Measurements from ENCODE around the gene RAD51B. TPM values are rescaled to one million over a fixed set of nuclear protein-coding genes. Genes with fewer than 3 reads are reported as not detected.
A peak's percentile ranks its signal among the peaks of the same experiment; 100 is the strongest.

Gene RAD51B
- total RNA-seq, 1 experiment from 2014 or later: 20.0 TPM

DNA sequence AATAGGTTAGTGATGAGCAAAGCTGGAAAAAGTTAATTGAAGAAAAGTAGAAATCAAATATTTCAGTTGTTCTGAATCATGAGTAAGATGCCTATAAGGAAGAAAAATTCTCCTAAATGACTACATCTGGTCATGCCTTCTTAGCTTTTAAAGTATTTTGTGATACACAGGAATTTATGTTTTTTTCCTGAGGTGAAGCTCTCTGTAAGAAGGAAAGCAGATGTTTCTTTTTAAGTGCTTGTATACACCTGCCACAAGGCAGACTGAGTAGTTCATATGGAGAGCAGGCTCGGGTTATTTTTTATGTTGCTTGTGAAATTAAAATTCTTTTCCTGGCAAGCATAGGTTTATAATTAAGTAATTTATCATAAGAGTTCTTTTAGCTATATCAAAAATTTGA is 275.2 kb downstream of the RAD51B start:
- intact Hi-C loops (cut with micrococcal nuclease): no loop called here
- no peak for ATAC-seq

More for the DNA sequence above, 275.2 kb downstream of the RAD51B start:
- H3K4me2 ChIP-seq (ENCODE audit: low read length): no peak overlapping the region
- H3K9ac ChIP-seq (ENCODE audit: low read length): no peak overlapping the region
- H2AFZ ChIP-seq (ENCODE audit: low read depth, low read length, poor library complexity, severe bottlenecking): no peak overlapping the region
- RAD21 ChIA-PET (ENCODE audit: low non-redundant PET in 1 of 2, low total read pairs in 2 of 2, uncharacterized antibody in 2 of 2, unreplicated experiment in 2 of 2): no interaction called here
- no peak for TF ChIP-seq SRF (IDR thresholded peaks at IDR 0.05; ENCODE audit: low read depth)
- no peak for TF ChIP-seq CTCF (IDR thresholded peaks at IDR 0.05 in 2 of 3, conservative IDR thresholded peaks at IDR 0.05 in 1 of 3; ENCODE audit: borderline replicate concordance in 1 of 3, insufficient read depth in 1 of 3, low read depth in 2 of 3, low read length in 2 of 3)
- no peak for TF ChIP-seq ZBTB33 (IDR thresholded peaks at IDR 0.05; ENCODE audit: extremely low read depth, insufficient replicate concordance, low read length)
- no peak for TF ChIP-seq JUND (IDR thresholded peaks at IDR 0.05)
- TF ChIP-seq ZNF274 (IDR thresholded peaks at IDR 0.05; ENCODE audit: low read depth, low read length): no peak
- TF ChIP-seq REST (IDR thresholded peaks at IDR 0.05; ENCODE audit: low read depth): no peak
- TF ChIP-seq, protein P1, sequence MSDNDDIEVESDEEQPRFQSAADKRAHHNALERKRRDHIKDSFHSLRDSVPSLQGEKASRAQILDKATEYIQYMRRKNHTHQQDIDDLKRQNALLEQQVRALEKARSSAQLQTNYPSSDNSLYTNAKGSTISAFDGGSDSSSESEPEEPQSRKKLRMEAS (IDR thresholded peaks at IDR 0.05): no peak
- TF ChIP-seq SIN3A (IDR thresholded peaks at IDR 0.05; ENCODE audit: low read depth): no peak
- TF ChIP-seq EZH2phosphoT487 (IDR thresholded peaks at IDR 0.05; ENCODE audit: borderline replicate concordance): no peak
- no peaks in the 10 kb centered on the region for H3K27me3 ChIP-seq (ENCODE audit: insufficient read depth, low read length)
- BruUV-seq (replicated peaks): no TSS peak
- H3K9me2 ChIP-seq (ENCODE audit: insufficient read depth): no peaks in the 10 kb centered on the region
- CTCF ChIA-PET: no interaction called here
- no peak for DNase-seq (ENCODE audit: low read depth, low spot score)
- peak overlapping the region; percentile 48; the same call in 1 of the 2 replicates for H3K27ac ChIP-seq (ENCODE audit: low read depth, low read length)
- peaks cover 6 to 17% of the 10 kb centered on the region in 2 experiments for H3K4me1 ChIP-seq (ENCODE audit: control insufficient read depth in 1 of 2, insufficient read depth in 2 of 2, low read length in 2 of 2)
- H4K20me1 ChIP-seq (ENCODE audit: insufficient read depth): no peaks in the 10 kb centered on the region
- H3K4me3 ChIP-seq (replicated peaks in 1 of 2; ENCODE audit: low read depth in 1 of 2, low read length in 2 of 2): no peak overlapping the region
- H3K79me2 ChIP-seq (ENCODE audit: insufficient read depth, low read length): no peaks in the 10 kb centered on the region
- H3K36me3 ChIP-seq (ENCODE audit: control insufficient read depth in 1 of 2, insufficient read depth in 2 of 2, low read length in 2 of 2): no peaks in the 10 kb centered on the region
- no peaks in the 10 kb centered on the region for H3K9me3 ChIP-seq (ENCODE audit: control insufficient read depth in 1 of 2, insufficient read depth in 1 of 2, low read depth in 1 of 2, low read length in 2 of 2)
- POLR2A ChIA-PET: no interaction called here

Measured in HCT116 (cell line).